Astrocyte of the cerebellum (primary cell): ENCODE data around the gene C1orf105.
A peak's percentile ranks its signal among the peaks of the same experiment; 100 is the strongest.

Experiments
- DNase-seq: peaks from one replicate; pipeline ENCODE4 v3.0.0-alpha.2; 2011; ENCODE audit warnings: low read depth
- H3K4me3 ChIP-seq: 2 replicates; pipeline ENCODE4 v1.5.1; 2011; ENCODE audit warnings: mild to moderate bottlenecking, low read depth, low read length, moderate library complexity
- in situ Hi-C: cut with HindIII; loops from 2 replicates; pipeline ENCODE4 v1.10.0; 2017; ENCODE audit warnings: low sequenced_read_pairs
- TF ChIP-seq, protein P1 (sequence below): IDR thresholded peaks from 2 replicates; pipeline ENCODE4 v1.5.1; 2012; ENCODE audit warnings: low read length, low read depth, moderate library complexity, mild to moderate bottlenecking; ENCODE audit errors: missing control alignments

The C1orf105 gene

DNA sequence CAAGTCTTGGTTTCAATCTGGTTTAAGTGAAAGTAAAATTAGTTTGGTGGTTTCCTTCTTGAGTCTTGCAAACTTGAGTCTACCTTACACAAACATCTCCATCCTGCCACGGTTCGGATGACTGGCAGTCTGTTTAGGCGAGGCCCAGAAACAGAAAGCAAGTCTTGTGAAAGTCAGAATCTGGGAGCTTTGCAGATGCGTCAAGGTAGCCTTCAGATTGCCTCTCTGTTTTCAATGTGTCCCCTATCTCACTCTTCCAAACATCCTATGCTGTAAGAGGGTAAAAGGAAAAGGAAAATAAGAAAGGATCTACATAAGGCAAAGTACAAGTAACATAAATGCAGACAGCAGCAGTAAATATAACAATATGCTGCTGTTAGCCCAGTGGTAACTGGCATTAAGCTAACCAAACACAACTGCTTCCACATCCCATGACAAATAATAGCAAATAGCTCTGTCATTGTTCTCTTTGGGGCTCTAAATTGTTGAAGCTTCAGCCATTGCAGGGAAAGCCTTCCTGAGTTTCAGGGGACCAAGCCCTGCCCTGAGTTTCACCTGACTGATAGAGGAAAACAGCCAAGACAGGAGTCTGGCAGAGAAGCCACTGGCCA is 26.2 kb upstream of the C1orf105 start:
- TF ChIP-seq, protein P1, sequence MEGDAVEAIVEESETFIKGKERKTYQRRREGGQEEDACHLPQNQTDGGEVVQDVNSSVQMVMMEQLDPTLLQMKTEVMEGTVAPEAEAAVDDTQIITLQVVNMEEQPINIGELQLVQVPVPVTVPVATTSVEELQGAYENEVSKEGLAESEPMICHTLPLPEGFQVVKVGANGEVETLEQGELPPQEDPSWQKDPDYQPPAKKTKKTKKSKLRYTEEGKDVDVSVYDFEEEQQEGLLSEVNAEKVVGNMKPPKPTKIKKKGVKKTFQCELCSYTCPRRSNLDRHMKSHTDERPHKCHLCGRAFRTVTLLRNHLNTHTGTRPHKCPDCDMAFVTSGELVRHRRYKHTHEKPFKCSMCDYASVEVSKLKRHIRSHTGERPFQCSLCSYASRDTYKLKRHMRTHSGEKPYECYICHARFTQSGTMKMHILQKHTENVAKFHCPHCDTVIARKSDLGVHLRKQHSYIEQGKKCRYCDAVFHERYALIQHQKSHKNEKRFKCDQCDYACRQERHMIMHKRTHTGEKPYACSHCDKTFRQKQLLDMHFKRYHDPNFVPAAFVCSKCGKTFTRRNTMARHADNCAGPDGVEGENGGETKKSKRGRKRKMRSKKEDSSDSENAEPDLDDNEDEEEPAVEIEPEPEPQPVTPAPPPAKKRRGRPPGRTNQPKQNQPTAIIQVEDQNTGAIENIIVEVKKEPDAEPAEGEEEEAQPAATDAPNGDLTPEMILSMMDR, result no peak
- no peak overlapping the region for H3K4me3 ChIP-seq
- in situ Hi-C loops, result no loop called here
- DNase-seq, result no peak

GRCh38 chr1:172394811-172395210 is 25.7 kb upstream of the C1orf105 start:
- no peak overlapping the region for H3K4me3 ChIP-seq
- no peak for DNase-seq
- TF ChIP-seq, protein P1, result no peak
- in situ Hi-C loops, result no loop called here

GRCh38 chr1:172395576-172395975 is 24.9 kb upstream of the C1orf105 start:
- no peak for DNase-seq
- H3K4me3 ChIP-seq, result no peak overlapping the region
- TF ChIP-seq, protein P1, result no peak
- in situ Hi-C loops, result no loop called here

GRCh38 chr1:172397221-172397620 is 23.3 kb upstream of the C1orf105 start:
- H3K4me3 ChIP-seq, result no peak overlapping the region
- DNase-seq, result peak; percentile 40
- TF ChIP-seq, protein P1, result no peak
- in situ Hi-C loops, result no loop called here

GRCh38 chr1:172397633-172398032 is 22.9 kb upstream of the C1orf105 start:
- DNase-seq, result no peak
- in situ Hi-C loops, result no loop called here
- no peak overlapping the region for H3K4me3 ChIP-seq
- TF ChIP-seq, protein P1, result no peak

GRCh38 chr1:172398193-172398592 is 22.3 kb upstream of the C1orf105 start:
- DNase-seq, result no peak
- TF ChIP-seq, protein P1, result no peak

More at GRCh38 chr1:172398193-172398592, 22.3 kb upstream of the C1orf105 start:
- in situ Hi-C loops, result no loop called here
- no peak overlapping the region for H3K4me3 ChIP-seq
